NOMO-1 treated with DMSO at 0.1 percent for 48 hours (cell line): Measurements from ENCODE around the gene SEZ6.
A peak's percentile ranks its signal among the peaks of the same experiment; 100 is the strongest.

Experiments
- DNase-seq: peaks from one replicate; lab custom pipeline; 2025; ENCODE audit not compliant: unreplicated experiment; lab: John Stamatoyannopoulos, UW

The SEZ6 gene

DNA sequence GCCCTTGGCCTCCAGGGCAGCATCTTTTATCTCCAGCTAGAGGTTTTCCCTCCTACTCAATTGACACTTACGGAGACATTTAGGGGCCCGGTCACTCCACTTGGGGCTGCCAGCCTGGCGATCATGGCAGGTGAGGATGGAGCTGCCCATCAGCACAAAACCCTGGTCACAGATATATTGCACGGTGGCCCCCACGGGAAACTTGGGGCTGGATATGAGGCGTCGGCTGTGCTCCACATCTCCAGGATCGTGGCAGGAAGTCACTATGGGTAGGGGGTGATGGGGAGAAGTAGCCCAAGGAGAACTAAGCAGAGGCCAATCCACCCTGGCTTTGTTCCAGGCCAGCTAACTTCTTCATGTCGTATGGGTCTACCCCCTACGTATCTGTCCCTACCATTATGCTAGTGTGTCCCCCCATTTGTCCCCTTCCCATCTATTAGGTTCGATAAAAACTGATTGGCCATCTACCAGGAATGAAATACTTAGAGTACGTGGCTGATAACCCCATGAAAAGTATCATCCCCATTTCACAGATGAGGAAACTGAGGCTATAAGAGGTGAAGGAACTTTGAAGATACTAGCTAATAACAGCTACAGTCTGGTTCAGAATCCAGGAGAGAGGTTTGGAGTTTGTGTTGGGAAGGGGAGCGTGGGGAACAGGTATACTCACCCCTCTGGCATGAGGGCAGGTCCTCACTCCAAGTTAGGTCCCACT is 48.4 kb downstream of the SEZ6 start:
- no peak for DNase-seq

DNA sequence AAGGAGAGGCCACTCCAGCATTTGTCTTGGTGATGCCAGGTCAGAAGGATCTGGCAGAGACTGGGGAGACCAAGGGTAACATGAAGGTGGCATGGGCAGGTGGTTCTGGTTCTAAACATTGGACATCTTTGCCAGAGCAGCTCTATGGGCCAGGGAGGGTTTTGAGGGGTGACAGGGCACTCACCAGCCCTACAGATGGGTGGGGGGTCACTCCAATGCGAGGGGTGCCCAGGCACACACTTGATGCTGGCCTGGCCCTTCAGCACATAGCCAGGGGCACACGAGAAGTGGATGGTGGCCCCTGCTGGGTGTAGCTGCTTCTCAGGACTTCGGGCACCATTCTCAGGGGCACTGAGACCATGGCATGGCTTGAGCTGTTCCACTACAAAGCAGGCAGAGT is 49.0 kb downstream of the SEZ6 start:
- no peak for DNase-seq

DNA sequence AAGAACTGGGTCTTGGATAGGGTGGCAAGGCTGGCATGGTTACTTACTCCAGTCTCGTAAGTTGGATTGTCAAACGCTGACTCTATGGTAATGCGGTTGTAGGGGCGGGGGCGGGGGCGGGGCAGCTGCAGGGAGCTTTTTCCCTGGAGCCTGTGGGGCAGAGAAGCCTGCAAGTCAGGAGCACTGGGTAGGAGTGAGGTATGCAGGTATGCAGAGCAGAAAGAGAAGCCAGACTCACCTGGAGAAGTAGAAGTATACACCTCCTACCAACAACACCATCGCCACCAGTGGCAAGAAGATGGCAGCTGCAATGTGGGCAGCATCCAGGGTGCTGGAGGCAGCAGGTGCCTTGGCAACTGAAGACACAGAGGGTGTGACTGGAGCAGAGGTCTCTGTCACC is 49.7 kb downstream of the SEZ6 start:
- DNase-seq: no peak

DNA sequence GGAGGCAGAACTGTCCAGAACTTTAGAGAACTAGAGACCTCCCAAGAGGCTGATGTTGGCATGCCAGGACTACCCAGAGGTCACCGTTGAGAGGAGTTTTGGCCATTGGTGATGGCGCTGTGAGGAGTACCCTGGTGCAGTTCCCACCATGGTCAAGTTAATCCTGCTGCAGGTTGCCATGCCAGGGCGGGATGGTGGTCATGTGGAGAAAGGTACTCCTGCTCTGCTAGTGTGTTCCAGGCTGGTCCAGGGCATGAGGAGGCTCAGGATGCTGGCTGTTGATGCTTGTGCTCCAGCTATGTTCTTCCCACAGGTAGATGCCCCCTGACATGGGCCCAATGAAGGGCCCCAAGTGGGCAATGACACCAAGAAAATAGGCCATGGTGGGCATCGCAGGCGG is 50.4 kb downstream of the SEZ6 start:
- no peak for DNase-seq

DNA sequence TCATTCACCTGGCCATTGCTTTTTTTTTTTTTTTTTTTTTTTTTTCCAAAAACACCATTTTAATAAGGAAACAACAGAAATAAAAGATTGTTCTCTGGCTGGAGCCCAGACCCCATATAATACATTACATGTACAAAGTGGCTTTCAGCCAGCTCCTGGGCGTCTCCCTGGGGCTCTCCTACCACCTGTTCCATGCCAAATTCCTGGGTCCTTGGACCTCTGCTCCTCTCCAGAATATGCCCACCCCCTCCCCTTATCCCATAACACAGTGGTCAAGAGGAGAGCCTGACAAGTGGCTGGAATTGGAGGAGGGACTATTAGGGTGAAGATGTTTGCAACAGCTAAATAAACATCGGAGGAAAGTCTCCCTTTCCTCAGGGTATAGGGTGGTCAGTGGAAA is 50.9 kb downstream of the SEZ6 start:
- DNase-seq: no peak

DNA sequence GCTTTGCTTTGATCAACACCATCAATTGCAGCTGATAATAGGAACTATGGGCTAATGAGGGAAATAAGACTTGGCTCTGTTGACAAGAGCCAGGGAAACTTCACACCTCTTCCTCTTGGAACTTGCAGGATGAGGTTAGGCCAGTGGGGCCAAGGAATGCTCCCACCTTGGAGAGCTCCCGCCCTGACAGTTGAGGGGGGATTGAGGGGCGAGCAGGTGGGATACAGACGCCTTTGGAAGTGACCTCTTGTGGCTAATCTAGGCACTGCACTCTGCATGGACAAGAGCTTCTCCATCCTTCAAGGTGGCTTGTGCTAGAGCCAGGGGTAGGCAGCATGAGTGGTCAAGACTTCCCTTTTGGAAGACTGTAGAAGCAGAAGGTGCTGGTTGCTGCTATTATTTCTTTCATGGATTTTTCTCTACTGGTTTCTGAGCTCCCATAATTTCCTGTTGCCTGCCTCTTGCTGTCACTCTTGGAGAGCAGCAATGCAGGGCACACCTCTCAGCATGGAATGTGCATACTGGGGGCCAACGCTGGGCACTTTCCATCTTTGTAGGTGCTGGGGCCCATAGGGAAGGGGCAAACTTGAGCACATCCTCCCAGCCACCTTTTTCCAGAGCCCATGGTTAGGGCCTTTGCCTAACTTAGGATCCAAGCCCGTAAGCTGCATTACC is 52.3 kb downstream of the SEZ6 start:
- DNase-seq: peak; percentile 14

DNA sequence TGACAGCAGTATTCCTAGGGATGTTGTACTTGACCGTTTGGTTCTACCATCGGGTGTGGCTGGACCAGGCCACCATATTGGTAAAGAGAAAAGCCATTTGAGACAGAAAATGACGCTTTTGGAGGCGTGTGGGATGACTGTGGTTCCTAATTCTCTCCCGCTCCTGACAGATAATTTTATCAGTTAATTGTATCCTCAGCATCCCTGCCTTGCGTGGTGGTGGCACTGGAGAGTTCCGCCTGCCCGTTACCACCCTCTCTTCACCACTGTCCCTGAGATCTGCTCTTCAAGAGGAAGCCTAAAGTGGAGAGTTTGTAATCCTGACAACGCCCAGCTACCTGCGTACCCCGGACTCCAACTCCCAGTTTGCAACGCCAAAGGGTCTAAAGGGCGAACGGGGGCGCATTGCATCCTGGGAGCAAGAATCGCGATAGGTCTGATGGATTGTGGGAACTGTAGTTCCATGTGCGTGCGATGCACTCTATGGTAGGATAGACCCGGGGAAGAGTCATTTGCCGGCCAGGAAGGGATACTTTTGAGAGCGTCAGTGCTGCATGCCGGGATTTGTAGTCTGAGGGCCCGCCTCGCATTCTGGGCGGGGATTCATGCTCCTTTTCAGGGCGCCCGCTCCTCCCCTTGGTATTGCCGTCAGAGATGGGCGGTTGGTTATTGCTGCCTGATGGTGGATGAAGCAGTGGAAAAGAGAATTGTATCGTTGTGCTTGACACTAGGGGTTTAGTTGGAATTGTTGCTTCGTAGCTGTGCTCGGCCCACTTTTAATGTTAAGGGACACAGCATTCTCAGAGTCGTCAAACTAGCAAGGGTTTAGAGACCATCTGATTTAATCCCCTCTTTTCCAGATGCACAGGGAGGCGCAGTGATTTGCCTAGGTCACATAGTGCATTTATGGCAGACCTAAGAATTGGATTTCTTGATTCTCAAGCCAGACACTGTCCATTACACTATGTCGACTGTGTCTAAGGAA is 53.5 kb downstream of the SEZ6 start:
- peak; percentile 100 for DNase-seq

DNA sequence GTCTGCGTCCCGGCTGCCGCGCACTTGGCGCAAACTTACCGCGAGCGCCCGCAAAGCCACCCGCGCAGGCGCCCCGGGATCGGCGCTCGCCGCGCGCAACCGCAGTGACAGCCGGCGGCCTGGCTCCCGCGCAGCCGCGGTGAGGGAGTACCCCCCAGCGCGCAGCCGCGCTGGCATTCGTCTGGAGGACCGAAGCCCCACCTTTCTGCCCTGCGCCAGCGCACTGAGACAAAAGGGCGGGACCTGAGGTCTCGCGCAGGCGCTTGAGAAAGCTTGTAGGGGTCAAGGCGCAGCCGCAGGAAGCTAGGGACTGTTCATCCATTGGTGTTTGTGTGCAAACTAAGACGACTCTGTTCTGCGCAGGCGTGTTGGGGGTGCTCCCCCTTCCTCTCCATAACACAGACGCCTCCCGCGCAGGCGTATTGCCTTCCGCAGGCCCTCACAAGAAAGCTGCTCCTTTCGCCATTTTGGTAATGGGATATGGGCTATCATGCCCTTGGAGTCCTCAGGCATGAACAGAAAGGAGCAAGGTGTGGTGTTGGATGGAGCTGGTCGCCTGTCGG is 54.3 kb downstream of the SEZ6 start, which contains the start of gene PHF12:
TSS of gene PHF12 (minus strand) at position 91 of the 563 bp plus-strand sequence. CDS start 558 bp downstream, outside the sequence.
- peak; percentile 100 for DNase-seq

DNA sequence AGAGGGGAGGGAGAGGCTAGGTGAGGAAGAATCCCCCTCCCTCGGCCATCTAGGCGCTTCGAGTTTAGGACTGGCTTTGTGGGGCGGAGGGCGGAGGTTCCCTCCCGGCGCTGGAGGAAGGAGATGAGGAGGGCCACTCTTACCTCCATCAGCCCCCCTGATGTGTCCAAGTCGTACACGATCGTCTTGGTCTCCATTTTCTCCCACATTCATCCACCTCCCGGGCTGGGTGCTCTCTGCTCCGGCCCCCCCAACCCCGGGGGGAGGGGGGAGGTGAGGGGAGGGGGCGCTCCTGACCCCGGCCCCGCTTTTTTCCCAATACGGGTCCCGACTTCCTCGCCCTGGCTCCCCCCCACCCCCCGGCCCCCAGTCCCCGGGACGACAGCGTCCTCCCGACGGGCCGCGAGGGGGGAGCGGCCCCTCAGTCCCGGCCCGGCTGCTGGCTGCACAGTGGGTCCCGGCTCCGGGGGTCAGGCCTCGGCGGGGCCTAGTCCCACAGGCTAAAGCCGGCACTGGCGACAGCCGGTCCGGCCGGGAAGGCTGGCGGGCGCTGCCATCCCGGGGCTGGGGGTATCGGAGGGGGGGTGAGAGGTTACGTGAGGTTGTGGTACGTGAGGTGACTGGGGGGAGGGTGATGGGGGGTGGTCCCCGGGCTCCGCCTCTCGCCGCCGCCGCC is 54.9 kb downstream of the SEZ6 start:
- no peak for DNase-seq

DNA sequence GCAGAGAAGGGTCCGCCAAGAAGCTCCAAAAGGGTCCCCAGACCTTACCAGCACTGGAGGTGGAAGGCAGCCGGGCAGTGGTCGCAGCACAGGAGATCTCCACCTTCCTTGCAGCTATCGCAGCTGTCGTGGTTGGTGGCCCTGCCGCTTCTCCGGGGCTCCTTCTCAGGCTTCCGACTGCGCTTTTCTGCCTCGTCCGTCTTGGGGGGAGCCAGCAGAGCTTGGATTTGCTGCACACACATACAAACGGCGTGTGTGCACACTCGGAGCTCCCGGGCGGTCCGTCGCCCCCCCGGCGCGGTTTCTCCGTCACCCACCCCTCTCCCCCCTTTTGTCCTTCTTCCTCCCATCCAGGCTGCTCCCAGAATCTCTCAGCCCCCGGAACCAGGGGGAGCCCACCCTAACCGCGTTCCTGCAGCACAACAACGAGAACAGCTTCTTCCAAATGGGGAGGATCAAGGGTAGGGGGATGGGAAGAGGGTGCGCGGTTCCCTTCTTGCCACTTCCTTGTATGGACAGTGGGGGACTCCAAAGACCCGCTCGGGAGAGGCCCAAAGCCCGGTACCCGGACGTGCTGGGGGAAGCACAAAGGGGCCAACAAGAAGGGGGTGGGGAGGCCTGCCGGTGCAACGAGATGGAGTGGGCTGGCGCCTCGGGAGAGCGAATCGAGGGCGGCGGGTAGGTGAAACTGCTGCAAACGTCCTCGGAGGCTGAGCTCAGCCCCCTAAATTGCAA is 55.6 kb downstream of the SEZ6 start:
- peak; percentile 15 for DNase-seq

DNA sequence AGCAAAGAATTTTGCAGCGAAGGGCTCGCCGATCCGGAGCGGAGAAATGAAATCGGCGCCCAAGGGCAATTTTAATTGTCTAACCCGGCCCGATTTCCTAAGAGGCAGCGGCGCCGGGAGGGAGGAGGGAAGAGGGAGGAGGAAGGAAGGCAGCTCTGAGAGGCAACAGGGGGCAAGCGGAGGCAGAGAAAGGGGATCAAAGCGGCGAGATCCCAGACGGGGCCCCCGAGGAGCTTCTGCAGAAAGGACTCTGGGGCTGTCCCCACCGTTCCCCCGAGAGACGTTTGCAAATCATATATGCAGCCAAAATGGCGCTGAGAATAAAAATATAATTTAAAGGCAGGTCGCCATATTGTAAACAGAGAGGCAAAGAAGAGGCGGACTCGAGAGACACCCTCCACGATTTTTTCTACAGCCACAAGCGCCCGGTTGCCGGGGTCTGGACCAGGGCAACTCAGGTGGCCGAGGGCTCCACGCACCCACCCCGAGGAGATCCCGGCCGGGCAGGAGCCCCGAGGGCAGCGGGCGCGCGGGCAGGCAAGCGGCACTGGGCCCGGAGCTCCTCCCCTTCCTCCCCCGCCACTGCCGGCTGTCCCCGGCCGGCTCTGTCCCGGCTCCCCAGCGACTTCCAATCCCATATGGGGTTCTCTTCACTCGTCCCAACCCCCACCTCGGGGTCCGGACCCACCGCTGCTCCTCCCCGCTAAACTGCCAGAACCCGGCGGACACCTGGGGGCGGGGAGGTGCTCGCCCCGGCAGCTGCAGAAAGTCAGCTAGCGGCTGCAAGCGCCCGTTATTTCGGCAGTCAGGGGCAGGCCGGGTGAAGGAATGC is 56.4 kb downstream of the SEZ6 start:
- peak; percentile 60 for DNase-seq

DNA sequence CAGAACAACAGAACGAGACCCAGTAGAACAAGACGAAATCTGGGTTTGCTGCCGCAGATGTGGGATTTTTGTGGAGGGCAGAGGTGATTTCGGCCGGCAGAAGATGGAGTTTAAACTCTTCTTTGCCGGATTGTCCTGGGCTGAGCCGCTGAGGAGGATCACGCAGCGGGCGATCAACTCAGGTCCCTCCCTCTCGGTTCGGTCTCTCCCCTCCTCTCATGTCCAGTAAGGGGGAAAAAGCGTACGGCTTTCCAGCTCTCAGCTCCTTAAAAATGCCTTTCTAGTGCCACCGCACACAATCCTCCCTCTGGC is 57.0 kb downstream of the SEZ6 start:
- DNase-seq: no peak

DNA sequence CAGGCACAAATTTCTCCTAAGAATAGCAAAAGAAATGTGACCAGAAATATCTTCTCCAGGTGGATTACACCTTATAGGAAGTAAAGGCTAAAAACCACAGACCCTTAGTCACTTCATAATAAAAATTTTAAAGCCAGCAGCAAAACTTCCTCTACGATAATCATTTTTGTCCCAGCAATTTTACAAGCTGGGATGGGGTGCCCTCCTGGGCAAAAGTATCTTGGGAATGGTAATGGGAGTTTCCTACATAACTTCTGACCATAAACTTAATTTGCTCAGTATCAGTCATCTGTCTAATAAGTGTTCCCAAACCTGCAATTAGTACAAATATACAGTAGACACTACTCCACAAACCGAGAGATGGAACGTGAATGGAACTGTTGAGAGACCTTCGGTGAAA is 57.5 kb downstream of the SEZ6 start:
- DNase-seq: no peak

DNA sequence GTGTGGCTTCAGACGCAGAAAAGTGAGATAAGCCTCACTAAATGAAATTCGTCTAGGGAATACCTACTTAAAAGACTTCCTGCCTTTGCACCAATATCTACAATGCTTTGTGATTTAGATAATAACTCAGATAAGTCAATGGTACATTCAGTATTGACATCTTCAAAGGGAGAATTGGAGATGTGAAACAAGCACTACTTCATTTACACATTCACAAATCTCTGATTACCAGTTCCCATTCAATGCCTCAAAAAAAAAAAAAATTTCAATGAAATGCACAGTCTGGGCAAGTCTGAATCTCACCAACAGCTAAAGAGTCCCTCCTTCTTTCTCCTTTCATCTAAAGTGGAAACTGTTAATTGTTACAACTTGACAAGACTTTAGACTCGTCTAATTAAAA is 58.2 kb downstream of the SEZ6 start:
- DNase-seq: no peak

DNA sequence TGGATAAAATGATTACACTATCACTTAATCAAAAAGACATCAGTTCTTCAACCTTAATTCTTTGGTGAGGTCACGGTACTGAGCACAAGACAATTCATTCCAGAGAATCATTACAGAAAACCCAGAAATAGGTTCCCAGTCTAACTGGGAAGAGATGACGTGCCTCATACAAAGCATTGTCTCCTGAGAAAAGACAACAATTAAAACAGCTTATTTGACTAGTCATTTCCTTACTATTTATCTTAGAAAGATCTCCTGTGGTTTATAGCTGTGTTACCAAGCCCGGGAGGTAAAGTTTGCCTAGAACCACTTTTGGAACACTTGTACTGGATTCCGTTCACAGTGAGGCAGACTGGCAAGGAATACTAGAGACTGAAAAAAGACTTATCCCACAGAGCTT is 59.6 kb downstream of the SEZ6 start:
- DNase-seq: no peak

DNA sequence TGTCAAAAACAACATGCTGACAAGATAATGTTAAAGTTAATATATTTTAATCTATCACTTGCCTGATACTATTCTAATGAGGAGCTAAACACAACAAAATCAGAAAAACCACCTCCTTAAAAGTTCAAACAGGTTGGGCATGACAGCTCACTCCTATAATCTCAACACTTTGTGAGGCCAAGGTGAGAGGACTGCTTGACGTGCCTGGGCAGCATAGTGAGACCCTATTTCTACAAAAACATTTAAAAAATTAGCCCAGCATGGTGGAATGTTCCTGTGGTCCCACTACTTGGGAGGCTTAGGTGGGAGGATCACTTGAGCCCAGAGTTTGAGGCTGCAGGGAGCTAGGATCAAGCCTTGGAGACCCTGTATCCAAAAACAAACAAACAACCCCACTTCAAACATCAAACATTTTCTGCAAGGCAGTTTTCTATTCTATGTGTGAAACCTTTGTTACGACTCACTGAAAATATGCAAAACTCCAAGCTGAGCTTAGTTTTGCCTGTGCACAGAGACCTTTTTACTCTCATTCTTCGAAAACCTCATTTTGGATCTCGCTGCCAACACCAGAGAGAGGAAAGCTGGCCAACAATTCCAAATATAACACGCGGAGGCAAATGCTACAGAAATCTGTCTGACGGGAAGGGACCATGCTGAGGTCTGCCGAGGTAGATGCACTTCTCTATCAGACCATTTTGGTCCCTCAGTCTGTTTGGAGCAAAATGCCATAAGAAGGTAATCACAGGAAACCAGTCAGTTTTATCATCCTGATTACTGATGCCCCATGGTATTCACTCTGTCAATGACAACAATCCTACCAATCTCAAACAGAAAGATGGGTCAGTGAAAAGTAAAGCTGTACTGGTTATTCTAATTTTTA is 60.7 kb downstream of the SEZ6 start:
- DNase-seq: no peak

DNA sequence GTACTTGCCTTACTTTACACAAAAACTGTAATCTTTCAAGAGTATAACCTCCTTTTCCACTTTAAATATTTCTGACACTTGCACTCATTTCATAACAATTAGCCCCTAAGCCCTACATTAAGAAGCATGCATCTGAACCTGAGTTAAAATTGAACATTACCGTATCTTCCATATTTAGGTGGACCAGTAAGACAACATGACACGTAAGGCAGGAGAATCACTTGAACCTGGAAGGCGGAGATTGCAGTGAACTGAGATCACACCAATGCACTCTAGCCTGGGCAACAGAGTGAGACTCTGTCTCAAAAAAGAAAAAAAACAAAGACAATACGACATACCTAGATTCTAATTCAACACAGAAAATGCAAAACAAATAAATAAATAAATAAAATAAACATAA is 61.5 kb downstream of the SEZ6 start:
- DNase-seq: no peak

DNA sequence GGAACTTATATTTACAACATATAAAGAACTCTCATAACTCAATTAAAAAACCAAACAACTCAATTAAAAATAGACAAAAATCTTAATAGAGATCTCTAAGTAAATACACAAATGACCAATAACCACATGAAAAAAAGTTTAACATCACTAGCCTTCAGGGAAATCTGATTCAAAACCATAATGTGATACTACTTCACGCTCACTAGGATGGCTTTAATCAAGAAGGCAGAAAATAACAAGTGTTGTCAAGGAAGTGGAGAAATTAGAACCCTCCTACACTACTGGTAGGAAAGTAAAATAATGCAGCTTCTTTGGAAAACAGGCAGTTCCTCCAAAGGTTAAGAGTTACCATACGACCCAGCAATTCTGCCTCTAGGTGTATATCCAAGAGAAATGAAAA is 62.9 kb downstream of the SEZ6 start:
- no peak for DNase-seq
